Ishikawa (cell line): ENCODE results near the gene BMPR1A.

Experiments used
- CEBPB ChIP-seq: IDR thresholded peaks from 2 replicates; pipeline ENCODE4 v1.6.1; 2012
- CREB1 ChIP-seq: IDR thresholded peaks from 2 replicates; pipeline ENCODE4 v1.6.1; 2012; ENCODE audit warnings: low read depth
- EGR1 ChIP-seq: IDR thresholded peaks from 2 replicates; pipeline ENCODE4 v1.6.1; 2012
- EP300 ChIP-seq: IDR thresholded peaks from 2 replicates; pipeline ENCODE4 v1.6.1; 2012; ENCODE audit warnings: borderline replicate concordance
- FOXM1 ChIP-seq: IDR thresholded peaks from 2 replicates; pipeline ENCODE4 v1.6.1; 2012; ENCODE audit warnings: low read depth, borderline replicate concordance
- MAX ChIP-seq: IDR thresholded peaks from 2 replicates; pipeline ENCODE4 v1.6.1; 2012
- NFIC ChIP-seq: IDR thresholded peaks from 2 replicates; pipeline ENCODE4 v1.6.1; 2012
- RAD21 ChIP-seq: IDR thresholded peaks from 2 replicates; pipeline ENCODE4 v1.6.1; 2012; ENCODE audit warnings: low read depth
- REST ChIP-seq: IDR thresholded peaks from 2 replicates; pipeline ENCODE4 v1.6.1; 2012; ENCODE audit warnings: low read depth, mild to moderate bottlenecking
- TAF1 ChIP-seq: IDR thresholded peaks from 2 replicates; pipeline ENCODE4 v1.6.1; 2012; ENCODE audit warnings: low read depth, mild to moderate bottlenecking
- TCF12 ChIP-seq: IDR thresholded peaks from 2 replicates; pipeline ENCODE4 v1.6.1; 2012; ENCODE audit warnings: low read depth
- TEAD4 ChIP-seq: IDR thresholded peaks from 2 replicates; pipeline ENCODE4 v1.6.1; 2012
- USF1 ChIP-seq: IDR thresholded peaks from 2 replicates; pipeline ENCODE4 v1.6.1; 2012
- YY1 ChIP-seq: IDR thresholded peaks from 2 replicates; pipeline ENCODE4 v1.6.1; 2012; ENCODE audit warnings: low read depth
- ZBTB7A ChIP-seq: IDR thresholded peaks from 2 replicates; pipeline ENCODE4 v1.6.1; 2012; ENCODE audit warnings: low read depth

Gene BMPR1A

GRCh38 chr10:86708783-86709380 lies 47.5 kb upstream of the BMPR1A start:
- TF ChIP-seq FOXM1: no peak
- TF ChIP-seq MAX: no peak
- no peak for TF ChIP-seq EP300

GRCh38 chr10:86709396-86710185 lies 46.8 kb upstream of the BMPR1A start:
- no peak for TF ChIP-seq REST
- TF ChIP-seq NFIC: no peak
- TF ChIP-seq USF1: no peak
- TF ChIP-seq TAF1: no peak
- no peak for TF ChIP-seq TCF12
- no peak for TF ChIP-seq RAD21

- peak; percentile 71; the same call in 1 of the 2 replicates for TF ChIP-seq TCF12
- peak; percentile 62; the same call in 1 of the 2 replicates for TF ChIP-seq EGR1
- TF ChIP-seq FOXM1: no peak; the same call in 1 of the 2 replicates
- peak; percentile 73 for TF ChIP-seq RAD21
- peak; percentile 70 for TF ChIP-seq TAF1
- peak; percentile 82 for TF ChIP-seq MAX
- TF ChIP-seq CEBPB: peak; percentile 1; the same call in 1 of the 2 replicates
- no peak for TF ChIP-seq REST
- peak; percentile 82; the same call in 1 of the 2 replicates for TF ChIP-seq ZBTB7A
- TF ChIP-seq TEAD4: no peak
- peak; percentile 67; the same call in 1 of the 2 replicates for TF ChIP-seq NFIC
- TF ChIP-seq YY1: no peak
- TF ChIP-seq CREB1: no peak
- 0 out of 2 replicates have a peak, but pooled peaks have one; percentile 27 for TF ChIP-seq USF1
- TF ChIP-seq EP300: peak; percentile 50; the same call in 1 of the 2 replicates
Observed at GRCh38 chr10:86710987-86711512, 45.4 kb upstream of the BMPR1A start.

- peak; percentile 50; the same call in 1 of the 2 replicates for TF ChIP-seq TAF1
- no peak for TF ChIP-seq RAD21
- TF ChIP-seq USF1: no peak
- 0 out of 2 replicates have a peak, but pooled peaks have one; percentile 1 for TF ChIP-seq MAX
- no peak for TF ChIP-seq TEAD4
Observed at GRCh38 chr10:86711513-86712316, 44.7 kb upstream of the BMPR1A start.

- TF ChIP-seq YY1: no peak
- no peak for TF ChIP-seq EP300
- TF ChIP-seq RAD21: no peak
- no peak for TF ChIP-seq TCF12
- TF ChIP-seq NFIC: no peak
- no peak for TF ChIP-seq REST
- TF ChIP-seq USF1: no peak
- TF ChIP-seq TAF1: no peak; the same call in 1 of the 2 replicates
- no peak for TF ChIP-seq ZBTB7A
Observed at GRCh38 chr10:86712317-86712707, 44.1 kb upstream of the BMPR1A start.
